NCI-H2029 treated with DMSO at 0.1 percent for 48 hours (cell line): Measurements from ENCODE around the gene LHX4.
A peak's percentile ranks its signal among the peaks of the same experiment; 100 is the strongest.

Source experiments
- DNase-seq: peaks from one replicate; lab custom pipeline; 2025; lab: John Stamatoyannopoulos, UW

LHX4 gene

DNA sequence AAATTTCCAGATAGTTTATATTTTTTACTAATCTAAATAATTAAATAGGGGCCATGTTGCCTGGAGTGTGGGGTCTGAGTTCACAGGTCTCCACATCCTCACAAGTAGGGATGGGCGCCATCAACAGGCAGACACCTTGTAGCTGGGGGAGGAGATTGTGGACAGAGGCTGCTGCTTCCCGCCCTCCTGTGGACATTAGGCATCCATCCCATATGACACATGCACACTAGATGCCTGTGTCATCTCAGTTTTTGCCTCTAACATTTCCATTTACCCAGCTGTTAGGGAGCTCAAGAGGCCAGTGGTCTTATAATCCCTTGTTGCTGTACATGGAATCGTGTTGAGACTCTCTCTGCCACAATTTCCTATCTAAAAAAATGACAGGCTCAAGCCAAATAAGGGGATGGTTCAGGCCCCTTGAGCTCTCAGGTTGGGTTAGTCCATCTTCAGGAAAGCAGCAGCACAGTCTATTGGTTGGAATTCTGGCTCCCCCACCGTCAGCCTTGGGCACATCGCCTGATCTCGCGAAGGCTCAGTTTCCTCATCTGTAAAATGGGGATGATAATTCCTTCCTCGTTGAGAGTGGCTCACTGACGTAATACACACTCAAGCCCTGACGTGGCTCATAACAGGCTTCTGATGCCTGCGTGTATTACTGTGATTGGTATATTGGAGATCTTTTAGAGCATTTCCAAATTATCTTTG lies 13.6 kb downstream of the LHX4 start:
- no peak for DNase-seq

DNA sequence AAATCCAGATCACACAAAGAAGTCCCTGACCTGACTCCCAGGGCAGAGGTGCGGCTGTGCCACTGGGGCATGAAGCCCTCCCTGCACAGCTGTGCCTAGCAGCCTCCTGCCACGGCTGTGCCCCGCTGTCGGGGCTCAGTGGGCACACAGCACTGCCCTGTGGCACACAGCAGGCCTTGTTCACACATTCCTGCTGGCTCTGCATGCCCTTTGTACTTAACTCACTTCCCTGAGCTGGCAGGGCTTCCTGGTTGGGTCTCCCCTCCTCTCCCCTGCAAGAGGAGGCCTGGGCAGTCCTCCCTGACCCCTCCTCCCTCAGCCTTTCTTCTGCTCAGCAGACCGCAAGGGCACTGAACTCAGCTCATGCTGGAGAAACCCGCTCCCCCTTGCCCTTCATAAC lies 14.8 kb downstream of the LHX4 start:
- no peak for DNase-seq

DNA sequence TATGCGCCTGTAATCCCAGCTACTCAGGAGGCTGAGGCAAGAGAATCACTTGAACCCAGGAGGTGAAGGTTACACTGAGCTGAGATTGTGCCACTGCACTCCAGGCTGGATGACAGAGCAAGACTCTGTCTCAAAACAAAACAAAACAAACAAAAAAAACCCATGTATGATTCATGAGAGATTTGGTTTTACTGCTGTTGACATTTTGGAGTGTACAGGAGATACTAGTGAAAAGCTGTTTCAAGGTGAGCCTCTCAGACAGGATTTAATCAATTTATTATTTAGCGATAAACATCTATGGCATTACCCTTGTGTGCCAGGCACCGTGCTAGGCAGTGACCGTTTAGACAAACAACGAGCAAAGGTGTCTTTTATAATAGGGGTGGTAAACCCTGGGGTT lies 16.5 kb downstream of the LHX4 start:
- DNase-seq = no peak

DNA sequence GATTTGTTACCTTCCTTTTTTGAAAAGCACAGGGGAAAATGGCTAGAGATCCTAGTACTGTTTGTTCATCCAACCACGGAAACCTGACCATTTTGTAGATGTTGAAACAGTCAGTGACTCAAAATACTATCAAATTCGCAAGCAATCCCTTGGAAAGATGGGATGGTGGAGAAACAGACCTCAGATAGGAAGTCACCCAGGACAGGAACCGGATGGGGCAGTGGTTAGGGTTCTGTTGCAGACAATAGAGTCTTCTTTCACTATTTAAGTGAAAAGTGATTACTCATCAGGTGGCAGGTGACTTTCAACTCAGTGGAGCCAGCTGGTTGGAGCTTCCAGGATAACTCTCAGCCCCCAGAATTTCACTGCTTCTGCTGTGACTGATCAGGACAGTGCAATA lies 17.0 kb downstream of the LHX4 start:
- DNase-seq = no peak

DNA sequence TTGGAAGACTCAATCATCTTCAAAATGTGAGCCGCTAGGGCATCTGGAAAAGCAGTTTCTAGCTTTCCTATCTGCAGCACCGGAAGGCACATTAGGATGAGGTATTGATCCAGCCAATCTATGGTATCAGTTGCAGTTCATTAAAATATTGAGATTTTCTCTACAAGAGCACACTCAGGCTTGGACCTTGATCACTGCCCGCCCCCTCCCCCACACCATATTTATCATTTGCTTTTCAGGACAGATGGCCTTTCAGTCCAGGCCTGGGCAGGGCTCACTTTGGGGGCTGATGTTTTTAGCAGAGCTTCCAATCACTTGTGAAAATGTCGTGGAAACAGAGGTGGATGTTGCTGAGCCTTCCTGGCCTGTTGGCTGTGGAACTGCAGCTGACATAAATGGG lies 17.5 kb downstream of the LHX4 start:
- no peak for DNase-seq

DNA sequence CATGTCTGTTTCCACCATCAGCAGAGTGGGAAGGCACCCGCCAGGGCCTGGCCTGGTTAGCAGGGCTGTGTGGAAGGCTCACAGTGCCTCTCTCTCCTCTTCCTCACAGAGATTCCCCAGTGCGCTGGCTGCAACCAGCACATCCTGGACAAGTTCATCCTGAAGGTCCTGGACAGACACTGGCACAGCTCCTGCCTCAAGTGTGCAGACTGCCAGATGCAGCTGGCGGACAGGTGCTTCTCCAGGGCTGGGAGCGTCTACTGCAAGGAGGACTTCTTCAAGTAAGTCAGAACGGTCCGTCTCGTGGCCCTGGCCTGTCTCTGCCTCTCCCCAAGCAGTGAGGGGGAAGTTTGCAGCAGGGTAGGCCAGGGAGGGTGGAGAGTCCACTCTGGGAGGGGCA lies 18.1 kb downstream of the LHX4 start:
- no peak for DNase-seq

DNA sequence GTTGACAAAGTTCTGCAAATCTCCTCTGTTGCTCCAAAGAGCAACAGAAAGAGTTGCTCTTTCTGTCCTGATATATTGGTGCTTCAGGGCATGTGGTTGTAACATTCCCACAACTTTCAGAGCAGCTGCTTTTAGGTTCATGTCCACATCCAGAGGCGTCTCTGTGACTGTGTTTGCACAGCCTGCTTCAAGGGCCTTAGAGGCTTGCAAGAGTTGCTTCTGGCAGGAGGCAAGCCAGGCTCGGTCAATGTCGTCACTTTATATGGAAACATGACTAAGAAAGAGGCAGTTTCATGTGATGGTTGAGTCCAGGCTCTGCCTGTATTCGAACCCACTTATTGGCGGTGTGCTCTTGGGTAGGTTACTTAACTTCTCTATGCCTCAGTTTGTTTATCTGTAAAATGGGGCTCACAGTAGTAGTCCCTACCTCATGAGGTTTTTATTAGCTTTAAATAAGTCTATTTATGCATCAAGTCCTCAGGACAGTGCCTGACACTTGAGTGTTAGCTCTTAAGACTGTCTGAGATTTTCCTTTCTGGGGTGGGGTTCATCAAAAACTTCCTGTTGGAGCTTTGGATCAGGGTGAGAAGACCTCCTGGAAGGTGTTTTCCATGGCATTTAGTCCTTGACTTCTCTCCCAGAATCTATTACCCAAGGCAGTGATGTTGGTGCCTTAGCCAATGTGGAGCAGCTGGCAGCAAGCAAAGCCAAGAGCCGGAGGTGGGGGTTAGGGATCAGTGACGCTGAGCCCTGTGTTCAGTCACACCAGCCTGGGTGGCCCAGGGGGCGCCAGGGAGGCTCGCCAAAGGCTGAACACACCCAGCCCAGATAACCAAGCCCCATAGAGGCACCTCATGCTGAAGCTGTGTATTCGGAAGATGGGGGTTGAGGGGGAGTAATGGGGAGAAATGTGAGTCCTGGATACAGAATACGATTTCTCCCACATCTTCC lies 18.9 kb downstream of the LHX4 start:
- DNase-seq = peak; percentile 37

DNA sequence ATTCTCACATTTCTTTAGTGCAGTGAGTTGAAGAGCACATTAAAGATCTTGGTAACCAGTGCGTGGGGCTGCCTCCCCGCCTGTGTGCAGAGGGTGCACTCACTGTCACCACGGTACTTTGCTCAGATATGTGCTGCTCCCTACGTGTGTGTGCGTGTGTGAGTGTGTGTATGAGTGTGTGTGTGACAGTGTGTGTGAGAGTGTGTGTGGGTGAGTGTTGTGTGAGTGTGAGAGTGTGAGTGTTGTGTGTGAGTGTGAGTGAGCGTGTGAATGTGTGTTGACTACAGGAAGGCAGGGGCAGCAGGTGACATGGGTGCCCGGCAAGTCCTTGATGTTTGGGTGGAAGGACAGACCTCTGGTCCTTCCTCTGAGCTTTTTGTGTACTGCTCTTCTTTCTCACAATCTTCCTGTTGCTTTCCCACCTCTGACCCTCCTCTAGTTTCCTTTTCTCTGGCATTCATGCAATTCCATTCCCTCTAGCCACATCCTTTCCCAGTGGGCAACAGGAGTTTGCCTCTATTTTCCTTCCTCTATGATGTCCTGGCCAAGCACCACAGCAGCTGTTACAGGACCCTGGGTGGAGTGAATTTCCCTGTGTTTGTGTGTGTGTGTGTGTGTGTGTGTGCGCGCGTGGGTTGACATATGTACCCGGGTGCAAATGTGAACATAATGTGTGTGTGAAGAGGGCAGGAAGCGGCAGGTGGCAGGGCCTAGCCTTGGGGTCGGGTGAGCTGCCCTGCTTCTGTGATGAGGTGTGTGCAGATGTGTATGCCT lies 19.8 kb downstream of the LHX4 start:
- no peak for DNase-seq

DNA sequence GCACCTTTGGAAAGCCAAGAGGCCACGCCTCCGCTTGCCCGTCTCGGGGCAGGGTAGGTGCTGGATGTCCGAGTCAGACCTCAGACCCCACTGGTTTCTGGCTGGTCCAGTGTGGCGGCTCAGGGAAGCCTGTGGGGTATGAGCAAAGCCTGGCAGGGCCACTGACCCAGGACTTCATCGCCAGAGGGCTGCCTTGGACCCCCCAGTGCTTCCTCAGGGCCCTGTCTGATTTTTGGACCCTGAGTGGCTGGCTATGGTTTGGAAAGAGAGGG lies 20.4 kb downstream of the LHX4 start:
- DNase-seq = no peak

DNA sequence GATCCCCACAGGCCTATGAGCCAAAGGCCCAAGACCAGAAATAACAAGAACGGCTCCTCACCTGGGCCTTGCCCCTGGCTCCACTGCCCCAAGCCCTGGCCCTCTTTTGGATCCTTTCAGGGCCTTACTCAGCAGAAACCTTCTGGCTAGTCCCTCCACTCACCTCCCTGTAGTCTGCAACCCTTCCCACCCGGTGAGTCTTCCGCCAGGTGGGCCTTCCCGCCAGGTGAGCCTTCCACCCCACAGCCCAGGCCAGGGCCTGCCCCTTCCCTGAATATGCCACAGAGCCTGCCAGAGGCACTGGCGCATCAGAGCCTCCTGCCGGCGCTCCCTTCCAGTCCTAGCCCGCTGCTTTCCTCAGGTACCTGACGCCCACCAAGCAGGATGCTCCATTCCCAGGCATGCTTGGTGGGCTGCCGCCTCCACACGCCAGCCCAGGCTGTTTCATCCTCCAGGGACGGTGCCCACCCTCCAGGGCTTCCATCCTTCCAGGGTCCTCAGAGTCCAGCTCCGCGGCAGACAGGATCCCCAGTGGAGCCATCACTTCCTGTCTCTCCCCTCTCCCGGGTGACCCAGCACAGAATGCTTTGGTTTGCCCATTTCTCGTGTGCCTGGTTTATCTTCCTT lies 20.9 kb downstream of the LHX4 start:
- DNase-seq = no peak

DNA sequence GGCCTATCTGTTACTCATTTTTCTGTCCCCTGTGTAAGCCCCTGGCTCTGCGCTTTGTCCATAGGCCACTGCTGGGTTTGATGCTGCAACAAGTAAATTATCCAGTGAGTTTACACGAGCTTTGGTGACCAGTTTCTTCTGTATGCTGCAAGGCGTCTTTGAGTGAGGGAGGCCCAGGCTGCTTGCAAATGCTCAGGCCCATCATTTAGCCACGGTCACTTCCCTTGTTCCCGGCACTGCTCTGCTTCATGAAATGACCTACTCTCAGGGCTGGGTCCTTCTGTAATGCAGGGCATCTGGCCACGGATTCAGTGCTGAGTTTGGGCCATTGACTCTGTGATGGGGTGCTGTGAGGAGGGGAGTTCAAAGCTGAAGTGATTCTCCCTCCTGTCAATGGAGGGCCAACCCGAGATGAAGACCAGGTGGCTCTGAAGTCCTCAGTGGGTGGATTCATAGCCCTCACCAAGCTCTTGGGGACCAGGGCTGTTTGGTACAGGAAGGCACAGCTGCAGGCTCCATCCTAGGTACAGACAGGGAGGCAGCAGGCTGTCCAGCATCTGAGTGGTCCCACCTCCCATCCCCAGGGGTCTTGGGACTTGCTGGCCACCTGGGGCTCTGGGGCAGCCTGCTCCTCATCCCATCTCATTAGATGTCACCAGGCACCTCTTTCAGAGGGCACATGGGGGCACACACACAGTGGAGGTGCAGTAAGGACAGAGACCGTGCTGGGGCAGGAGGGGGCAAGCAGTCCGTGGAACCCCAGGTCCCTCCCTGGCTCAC lies 21.7 kb downstream of the LHX4 start:
- no peak for DNase-seq

DNA sequence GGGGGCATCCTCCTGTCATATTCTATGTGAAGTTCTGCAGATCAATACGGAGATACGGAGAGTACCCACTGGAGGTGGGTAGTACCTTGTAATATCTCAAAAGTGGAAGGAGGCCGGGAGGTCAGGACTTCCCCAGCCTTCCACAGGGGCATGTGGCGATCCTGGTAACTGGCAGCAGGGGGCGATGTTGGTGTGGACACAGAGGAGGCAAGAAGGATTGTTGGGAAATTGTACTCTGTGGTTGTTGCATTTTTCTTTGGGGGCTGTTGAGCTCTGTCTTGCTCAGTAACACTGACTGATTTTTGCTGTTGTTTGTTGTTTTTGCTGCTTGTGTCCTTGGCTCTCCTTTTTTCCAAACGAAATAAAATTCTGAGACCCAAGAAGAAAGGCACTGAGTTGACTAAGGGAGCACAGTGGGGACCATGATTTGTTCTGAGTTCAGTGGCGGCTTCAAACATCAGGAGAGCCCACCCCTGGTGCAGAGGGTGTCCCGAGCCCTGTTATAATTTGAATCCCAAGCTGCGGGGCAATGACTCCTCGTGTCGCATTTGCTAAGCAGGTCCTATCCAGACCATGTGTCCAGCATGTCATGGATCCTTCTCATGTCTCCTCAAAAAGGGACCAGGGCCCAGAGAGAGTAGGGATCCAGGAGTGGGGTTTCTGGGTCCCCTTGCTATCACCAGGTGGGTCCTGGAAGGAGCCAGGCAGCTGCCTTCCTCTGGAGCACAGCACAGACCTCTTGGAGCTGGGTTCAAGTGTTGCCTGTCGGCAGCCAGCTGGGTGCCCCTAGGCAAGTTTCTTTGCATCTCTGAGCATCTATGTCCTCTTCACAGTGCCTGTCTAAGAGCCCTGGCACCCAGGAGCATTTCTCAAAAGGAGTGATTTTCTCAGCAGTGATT lies 22.8 kb downstream of the LHX4 start:
- DNase-seq = peak; percentile 35

DNA sequence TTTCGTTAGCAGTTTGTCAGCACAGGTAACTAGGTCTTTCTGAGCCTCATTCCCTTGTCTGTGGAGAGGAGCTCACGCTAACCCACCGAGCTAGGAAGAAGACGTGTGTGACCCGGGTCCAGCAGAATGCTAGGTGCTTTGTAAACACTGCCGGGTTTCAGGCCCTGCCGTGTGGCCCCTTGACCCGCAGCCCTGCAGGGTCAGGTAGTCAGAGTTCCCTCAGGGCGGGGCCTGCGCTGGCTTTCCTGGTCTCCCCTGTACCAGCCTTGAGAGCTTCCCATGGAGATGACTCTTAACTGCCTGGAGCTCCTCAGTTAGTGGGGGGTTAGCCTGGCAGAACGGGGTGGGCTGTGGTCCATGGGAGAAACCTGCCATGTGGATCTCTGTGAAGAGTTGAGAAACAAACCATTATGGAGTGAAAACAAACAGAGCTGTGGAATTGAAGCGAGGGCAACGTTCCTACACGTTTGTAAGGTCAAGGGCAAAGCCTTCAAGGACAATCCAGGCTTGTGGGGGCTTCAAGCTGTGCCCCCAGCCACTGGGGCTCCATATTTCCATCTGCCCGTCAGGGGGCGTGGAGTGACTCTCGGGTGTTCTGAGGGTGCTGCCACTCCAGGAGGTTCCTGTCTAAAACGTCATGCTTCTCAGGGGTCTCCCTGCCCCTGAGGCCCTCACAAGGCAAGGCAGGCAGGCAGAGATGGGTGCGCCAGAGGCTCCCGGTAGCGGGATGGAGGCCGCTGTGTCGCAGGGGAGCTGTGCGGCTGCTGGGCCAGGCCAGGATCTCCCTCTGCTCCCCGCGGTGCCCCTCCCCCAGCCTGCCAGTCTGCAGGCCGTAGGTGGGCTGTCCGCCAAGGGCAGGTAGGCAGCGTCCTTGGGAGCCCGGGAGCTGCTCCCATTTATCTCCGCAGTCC lies 23.8 kb downstream of the LHX4 start:
- DNase-seq = no peak

DNA sequence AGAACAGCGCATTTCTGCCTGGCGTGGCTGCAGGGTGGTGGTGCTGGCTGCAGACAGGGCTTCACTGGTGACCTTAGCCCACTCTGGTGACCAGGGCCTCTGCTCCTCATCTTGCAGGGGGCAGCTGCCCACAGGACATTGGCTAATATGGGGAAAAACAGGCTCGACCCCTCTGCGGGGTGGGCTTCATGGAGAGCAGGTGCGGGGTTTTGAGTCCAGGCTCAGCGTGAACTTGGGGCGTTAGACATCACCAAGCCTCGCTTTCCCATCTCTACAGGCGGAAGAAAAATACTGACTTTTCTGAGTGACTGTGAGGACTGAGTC lies 24.4 kb downstream of the LHX4 start:
- DNase-seq = no peak

DNA sequence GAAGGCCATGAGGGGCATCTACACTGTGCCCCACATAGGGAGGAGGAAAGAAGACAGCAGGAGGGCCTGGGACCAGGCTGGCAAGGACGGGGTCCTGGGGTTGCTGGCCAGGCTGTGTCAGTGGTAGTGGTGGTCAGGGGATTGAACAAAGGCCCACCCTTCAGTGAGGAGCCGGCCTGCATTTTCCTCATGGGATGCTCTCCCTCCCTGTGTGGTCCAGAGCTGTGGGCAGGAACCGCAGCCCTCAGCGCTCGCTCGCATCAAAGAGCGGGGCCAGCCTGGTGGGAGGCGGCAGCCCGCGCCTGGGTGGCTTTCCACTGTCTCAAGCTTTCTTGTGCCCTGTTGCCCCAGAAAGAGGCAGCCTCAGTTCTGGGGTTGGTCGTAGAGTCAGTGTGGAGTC lies 24.8 kb downstream of the LHX4 start:
- DNase-seq = no peak

DNA sequence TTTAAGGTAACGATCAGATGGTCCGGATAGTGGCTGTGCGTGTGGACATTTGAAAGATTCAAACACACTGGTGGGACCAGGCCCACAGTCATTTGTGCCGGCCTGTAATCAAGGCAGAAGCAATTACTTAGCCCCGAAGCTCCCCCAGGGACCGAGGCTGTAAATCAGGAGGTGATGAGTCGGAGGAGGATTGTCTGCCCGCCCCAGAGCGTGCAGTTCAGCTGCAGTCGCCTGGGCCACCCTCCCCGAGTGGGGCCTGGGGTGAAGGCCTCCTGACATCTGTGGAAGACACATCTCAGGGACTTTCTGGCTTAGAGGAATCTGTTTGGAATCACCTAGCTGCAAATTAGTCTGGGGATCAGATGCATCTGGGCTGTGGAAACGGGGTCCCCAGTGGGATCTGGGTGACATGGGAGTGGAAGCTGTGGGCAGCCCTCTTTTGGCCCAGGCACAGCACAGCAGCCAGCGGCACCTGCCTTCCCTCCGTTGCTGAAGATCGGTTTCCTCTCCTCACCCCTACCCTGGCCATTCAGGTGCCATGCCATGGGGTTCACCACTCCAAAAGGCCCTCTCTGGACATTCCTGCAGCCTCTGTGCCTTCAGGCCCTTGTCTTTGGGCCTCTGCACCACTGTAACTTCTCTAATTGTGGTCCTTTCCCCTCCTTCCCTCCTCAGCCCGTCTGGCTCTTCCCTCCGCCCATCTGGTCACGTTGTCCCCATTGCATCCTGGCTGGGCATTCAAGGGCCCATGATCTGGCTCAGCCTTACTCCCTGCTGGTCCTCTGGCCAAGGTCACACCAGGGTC lies 25.7 kb downstream of the LHX4 start:
- no peak for DNase-seq

DNA sequence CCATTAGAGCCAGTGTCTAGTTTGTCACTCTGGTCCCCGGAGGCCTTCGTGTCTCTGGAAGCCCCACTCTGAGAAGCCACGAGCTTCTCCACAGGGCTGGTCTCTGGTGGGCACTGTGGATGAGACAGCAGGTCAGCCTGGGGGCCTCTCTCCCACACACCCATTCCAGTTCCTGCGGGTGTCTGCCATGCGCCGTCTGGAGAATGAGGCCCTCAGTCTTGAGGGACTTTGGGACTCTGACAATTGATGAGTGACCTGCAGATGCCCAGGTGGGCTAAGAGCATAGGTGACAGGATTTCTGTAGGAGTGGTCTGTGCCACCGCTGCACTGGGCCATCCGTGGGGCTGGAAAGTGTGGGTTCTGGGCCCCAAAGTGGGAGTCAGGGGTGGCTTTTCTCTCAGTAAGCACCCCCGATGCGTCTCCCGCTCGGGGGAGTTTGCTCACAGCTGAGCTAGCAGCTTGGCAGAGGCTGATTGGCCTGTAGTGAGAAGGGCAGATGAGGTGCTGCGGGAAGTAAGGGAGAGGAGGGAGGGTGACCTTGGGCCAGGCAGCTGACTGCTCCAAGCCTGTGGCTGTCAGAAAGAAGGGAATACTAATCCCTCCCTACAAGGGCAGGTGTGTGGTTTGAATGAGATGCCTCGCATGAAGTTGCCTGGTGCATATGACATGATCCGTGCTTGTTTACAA lies 26.4 kb downstream of the LHX4 start:
- no peak for DNase-seq

DNA sequence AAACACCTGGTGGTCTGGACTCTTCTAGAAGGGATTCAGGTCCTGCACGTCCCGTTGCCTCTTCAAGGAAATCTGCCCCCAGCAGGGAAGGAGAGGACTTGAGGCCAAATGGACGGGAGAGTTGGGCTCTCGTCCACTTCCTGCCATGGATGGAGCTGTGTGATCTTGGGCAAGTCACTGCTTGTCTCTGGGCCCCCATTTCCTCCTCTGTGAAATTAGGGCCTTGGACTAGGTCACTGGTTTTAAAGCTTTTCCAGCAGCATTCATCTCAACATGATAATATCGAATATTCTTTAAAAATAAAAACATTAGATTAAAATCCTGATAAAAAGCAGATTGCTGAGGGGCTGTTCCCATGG lies 26.9 kb downstream of the LHX4 start:
- no peak for DNase-seq
